OCI-LY3 (cell line): Measurements from ENCODE around the gene HDAC8.

Source experiments
- EZH2phosphoT487 ChIP-seq: fragments of 200-600 bp; shearing (Covaris generic); IDR thresholded peaks from 2 replicates; pipeline ENCODE4 v1.6.1; 2018; ENCODE audit warnings: antibody characterized with exemption, mixed run types, low read depth
- TF ChIP-seq, protein P1 (sequence below): fragments of 200-600, 300-600 bp; sonication (generic); IDR thresholded peaks from 2 replicates; pipeline ENCODE4 v1.5.1; 2014; ENCODE audit warnings: antibody characterized with exemption, low read length, low read depth

DNA sequence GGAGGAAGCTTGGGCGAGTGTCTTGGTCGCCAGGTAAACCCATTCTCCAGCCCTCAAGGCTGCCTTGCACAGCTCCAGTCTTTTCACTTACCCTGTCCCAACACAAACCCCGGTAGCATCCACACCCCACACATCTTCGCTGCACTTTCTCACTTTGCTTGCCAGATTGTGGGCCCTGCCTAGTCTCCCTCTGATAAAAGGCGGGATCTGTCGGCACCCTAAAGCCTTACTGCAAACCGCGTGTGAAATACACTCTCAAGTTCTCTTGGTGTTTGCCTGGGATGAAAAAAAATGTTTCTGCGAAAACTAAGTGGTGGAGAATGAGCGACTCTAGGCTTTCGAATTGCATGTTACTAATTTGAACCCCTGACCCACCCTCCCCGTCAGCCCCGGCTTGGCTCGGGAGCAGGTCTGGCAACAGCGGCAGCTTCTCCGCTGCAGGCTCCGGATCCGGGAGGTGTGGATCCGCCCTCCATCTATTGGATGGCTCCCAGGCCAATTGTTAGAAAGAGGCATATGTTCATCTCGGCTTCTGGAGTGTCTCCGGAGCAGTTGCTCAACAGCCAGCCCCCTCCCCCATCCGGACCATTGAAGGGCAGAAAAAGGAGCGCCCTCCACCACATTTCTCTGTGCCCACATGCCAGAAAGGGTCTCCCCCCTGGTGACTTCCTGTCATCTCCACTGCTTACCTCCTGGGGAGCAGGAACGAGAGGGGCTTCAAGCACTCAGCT, 263.9 kb downstream of the HDAC8 start:
- TF ChIP-seq, protein P1, sequence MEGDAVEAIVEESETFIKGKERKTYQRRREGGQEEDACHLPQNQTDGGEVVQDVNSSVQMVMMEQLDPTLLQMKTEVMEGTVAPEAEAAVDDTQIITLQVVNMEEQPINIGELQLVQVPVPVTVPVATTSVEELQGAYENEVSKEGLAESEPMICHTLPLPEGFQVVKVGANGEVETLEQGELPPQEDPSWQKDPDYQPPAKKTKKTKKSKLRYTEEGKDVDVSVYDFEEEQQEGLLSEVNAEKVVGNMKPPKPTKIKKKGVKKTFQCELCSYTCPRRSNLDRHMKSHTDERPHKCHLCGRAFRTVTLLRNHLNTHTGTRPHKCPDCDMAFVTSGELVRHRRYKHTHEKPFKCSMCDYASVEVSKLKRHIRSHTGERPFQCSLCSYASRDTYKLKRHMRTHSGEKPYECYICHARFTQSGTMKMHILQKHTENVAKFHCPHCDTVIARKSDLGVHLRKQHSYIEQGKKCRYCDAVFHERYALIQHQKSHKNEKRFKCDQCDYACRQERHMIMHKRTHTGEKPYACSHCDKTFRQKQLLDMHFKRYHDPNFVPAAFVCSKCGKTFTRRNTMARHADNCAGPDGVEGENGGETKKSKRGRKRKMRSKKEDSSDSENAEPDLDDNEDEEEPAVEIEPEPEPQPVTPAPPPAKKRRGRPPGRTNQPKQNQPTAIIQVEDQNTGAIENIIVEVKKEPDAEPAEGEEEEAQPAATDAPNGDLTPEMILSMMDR: no peak
- no peak for TF ChIP-seq EZH2phosphoT487
